ELF-1 (cell line): ENCODE data around the gene GPR137B.

Source experiments
- DNase-seq: peaks from one replicate; pipeline ENCODE4 v3.0.0-alpha.2; 2016; ENCODE audit warnings: low read depth, low spot score

The GPR137B gene

DNA sequence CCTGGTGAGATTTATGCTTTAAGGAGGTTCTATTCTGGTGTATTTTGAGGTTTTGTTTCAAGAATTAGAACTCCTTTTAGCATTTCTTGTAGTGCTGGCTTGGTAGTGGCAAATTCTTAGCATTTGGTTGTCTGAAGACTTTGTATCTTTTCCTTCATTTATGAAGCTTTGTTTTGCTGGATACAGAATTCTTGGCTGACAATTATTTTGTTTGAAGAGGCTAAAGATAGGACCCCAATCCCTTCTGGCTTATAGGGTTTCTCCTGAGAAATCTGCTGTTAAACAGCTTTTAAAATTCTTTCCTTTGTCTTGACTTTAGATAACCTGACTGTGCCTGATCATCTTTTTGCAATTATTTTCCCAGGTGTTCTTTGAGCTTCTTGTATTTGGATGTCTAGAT, 58.6 kb downstream of the GPR137B start:
- DNase-seq: no peak

DNA sequence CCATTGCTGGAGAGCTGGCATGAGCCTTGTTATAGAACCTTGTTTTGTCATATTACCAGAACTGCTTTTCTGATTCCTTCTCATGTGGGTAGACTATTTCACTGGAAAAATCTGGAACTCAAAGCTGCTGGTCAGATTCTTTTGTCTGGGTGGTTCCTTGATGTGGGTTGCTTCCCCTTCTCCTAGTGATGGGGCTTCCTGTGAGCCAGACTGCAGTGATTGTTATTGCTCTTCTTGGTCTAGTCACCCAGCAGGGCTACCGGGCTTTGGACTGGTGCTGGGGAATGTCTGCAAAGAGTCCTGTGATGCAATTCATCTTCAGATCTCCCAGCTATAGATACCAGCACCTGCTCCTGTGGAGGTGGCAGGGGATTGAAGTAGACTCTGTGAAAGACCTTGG, 59.4 kb downstream of the GPR137B start:
- no peak for DNase-seq

DNA sequence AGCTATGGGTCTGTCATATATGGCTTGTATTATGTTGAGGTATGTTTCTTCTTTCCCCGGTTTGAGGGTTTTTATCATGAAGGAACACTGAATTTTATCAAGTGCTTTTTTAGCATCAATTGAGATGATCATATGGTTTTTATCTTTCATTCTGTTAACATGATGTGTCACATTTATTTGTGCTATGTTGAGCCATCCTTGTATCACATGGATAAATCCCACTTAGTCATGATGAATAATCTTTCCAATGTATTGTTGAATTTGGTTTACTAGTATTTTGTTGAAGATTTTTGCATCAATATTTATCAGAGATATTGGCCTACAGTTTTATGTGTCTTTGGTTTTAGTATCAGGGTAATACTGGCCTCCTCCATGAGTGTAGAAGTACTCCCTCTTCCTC, 61.7 kb downstream of the GPR137B start:
- no peak for DNase-seq

DNA sequence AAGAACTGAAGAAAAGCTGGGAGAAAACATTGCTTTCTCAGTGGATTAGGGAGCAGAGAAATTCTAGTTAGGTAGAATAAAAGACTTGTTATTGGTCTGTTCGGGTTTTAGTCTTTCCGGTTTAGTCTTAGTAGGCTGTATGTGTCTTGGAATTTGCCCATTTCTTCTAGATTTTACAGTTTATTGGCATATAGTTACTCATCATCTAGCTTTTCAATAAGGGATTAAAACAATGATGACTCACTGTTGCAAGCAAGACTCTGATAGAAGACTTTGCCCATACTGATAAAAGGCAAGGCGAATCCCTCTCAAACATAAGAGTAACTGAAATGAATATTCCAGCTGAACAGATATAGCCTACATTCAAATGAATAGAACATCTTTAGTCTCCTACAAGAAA, 62.3 kb downstream of the GPR137B start:
- DNase-seq: no peak

DNA sequence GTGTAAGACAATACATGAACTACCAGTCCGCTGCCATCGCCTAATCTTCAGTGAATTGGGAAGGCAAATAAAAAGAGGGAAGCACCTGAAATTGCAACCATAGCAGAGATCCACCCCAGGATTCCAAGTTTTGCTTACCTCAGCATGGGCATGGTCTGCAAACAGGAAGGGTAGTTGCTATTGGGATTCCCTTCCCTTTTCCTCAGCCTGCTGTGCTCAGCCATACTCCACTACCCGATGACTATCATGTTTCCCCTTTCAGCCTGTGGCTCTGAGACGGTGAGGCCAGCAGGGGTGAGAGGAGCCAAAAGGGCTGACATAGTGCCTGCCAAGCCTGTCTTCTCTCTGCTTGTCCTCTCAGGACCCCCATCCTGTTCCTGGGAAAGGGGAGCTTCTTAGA, 64.2 kb downstream of the GPR137B start:
- DNase-seq: peak; percentile 18

DNA sequence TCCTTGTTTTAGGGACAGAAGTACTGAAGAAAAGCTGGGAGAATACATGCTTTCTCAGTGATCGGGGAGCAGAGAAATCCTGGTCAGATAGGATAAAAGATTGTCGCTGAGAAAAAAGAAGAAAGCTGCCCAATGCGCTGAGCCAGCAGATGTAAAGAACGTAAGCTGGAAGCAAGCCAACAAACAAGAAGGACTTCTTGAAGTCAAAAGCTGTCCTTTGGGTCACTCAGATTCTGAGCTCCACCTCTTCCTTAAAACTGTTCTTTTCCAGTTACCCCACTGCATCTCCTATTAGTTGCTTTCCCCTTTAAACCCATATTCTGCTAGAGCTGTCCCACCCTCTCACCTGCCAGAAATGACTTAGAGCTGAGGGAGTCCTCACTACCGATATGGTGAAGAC, 64.8 kb downstream of the GPR137B start:
- DNase-seq: no peak

DNA sequence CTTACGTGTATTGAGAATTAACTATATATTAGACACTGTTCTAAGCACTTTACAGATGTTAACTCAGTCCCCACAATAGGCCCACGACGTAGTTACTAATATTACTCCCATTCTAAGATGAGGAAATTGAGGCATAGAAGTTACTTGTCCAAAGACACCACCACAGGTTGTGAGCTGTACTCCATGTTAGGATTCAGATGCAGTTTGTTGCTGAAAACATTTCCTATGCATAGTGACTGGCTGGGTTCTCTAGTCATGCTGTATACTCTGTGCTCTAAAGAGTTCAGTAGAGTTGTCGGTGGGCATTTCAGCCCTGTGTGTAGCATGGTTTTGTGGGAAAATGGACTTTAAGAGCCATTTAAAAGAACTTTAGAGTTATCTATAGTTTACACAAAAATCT, 65.2 kb downstream of the GPR137B start:
- no peak for DNase-seq

DNA sequence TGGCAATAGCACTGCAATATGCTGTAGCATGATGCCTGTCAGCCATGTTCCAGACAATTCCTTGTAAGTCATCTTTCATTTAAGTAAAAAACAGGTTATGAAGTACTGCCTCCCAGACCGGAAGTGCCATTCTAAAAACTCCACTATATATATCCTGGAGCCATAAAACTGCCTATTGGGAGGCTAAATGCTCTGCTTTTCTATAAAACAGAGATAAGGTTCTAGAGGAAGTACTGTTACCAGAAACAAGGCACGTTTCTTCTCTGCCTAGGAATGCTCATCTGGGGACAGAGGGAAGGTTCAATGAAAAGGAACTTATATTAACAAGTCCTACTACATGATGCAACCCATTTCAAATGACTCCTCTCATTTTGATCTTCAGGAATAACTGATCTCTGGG, 66.8 kb downstream of the GPR137B start:
- no peak for DNase-seq

DNA sequence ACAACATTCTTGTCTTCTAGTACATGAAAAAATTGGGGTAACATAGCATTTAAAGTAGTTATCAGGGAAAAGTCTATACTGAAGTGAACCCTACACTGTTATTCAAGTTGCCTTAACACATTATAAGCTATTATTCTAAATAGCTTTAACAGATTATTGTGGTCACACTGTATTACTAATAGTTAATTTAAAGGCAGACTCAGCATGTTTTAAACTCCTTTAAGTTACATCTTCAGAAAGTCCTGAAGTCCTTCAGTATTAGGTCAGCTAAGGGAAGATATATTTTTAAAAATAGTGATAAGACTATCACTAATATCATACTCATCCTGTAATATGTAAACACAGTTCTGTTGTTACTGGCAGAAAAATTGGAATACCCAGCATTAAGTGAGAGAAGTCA, 67.4 kb downstream of the GPR137B start:
- DNase-seq: no peak

DNA sequence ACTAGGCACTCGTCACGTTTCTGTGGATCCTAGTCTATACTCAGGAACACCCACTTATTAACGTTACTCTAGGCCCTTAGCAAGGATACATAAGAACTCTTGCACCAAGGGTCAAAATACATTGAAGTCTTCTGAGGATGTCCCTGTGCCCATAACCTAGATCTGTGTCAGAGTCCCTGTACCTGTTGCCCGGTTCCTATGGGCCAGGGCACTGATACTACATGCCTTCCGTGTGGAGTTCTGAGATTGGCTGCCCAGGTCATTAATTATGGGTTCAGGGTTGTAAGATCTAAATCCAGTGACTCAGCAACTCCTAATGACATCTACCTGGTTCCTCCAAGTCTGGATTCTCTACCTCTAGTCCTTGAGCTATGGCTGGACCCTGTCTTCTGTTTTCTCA, 69.5 kb downstream of the GPR137B start:
- DNase-seq: no peak

DNA sequence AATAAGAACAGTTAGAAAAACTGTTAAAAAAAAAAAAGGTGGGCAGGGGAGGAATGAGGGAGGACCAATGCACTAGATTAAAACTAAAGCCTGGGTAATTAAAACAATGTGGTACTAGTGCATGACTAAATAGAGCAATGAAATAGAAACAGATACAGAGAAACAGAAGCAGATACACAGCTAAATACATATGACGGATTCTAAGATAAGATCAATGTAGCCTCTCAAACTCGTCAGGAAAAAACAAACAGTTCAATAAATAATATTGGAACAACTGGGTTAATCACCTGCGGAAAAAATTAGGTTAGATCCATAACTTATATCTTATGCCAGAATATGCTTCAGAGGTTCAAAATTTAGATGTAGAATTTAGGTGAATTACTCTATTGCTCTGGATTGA, 71.2 kb downstream of the GPR137B start:
- no peak for DNase-seq

DNA sequence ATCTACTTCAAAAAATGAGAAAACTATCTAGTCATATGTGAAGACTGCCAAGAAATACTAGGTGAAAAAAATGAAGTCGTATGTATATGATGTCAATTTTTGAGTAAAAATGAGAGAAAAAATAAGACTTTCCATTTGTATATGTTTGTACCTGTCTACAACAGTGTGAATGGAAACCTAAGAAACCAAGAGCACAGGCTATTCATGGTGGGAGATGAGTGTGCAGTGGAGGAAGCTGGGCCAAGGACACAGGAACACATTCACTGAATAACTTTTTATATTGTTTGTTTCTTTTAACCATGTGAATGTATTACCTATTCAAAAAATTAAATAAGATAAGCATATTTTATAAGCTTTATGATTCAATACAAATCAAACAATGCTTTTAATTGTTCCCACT, 72.4 kb downstream of the GPR137B start:
- DNase-seq: no peak

DNA sequence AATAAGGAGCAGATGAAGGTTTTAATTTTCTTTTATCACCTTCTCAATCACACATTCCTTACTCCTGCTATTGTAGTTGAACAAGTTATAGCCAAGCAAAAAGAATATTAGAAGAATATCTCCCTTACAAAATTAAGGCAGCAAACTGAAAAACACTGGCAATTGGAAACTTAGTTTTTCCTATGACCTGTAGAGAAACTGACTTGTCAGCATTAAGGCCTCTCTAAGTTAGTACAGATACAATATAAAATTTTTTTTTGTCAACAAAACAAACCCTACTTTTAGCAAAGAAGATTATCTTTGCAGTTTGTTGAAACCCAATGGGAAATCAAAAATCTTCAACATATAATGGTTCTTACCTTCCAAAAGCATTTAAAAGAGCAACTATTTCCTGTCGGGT, 78.1 kb downstream of the GPR137B start:
- DNase-seq: no peak

DNA sequence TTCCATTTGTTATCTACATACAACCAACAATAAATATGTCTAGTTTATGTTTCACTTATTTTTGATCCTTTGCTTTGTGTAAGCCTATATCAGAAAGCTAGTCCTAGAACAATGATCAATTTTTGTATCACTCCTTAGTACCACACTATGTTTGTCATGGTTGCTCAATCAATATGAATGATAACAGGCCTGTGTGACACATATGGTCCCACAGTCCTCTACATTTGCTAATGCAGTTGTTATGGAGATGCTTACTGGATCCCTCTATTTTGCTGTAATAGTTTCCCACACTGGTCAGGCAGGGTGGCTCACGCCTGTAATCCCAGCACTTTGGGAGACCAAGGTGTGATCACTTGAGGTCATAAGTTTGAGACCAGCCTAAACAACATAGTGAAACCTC, 80.3 kb downstream of the GPR137B start:
- no peak for DNase-seq

DNA sequence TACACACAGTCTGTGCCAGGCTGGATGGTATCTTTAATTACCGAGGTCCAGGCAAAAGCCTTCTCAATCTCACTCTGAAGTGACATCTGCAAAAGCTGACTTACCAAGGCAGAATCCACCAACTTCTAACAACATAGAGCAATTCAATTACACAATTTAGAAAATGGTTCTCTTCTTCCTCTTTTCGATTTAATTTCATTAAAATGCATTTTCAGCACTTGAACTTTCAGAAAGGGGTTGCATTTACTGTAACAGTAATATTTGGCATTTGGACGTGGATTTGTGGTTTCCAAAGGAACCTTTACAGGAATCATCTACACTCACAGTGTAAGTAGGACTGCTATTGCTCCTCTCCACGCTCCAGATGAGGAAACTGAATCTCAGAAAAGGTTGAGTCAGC, 86.1 kb downstream of the GPR137B start:
- DNase-seq: no peak

DNA sequence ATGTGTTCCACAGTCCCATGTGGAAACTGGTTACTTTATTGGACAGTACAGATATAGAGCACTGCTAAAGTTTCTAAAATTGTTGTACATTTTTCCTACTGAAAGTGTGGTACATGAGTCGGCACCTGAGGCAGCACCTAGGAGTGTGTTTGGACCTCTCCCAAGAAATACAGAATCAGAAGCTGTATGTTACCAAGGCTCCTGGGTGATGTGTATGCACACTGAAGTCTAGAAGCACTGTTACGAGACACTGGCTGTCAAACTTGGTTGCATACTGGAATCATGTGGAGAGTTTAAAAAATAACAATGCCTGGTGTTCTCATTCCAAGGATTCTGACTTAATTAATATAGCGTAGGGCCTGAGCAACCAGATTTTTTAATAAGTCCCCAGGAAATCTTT, 92.8 kb downstream of the GPR137B start:
- no peak for DNase-seq

DNA sequence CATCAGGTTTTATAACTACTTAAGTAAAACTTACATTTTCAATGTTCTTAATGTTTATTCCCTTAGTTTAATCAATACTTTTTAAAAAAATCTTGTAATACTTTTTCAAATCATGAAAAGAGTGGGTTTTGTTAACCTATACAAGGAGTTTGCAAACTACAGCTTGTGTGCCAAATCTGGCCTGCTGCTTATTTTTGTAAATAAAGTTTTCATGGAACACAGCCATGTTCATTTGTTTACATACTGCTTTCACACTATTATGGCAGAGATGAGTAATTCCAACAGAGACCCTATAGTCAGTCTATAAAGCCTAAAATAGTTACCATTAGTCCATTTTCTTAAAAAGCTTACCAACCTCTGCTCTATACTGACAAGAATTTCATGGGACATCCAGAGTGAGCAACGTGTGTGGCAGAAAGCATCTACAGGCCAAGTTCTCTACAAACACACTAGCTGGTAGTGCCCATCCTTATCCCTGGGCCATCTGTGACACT, 96.8 kb downstream of the GPR137B start:
- no peak for DNase-seq

DNA sequence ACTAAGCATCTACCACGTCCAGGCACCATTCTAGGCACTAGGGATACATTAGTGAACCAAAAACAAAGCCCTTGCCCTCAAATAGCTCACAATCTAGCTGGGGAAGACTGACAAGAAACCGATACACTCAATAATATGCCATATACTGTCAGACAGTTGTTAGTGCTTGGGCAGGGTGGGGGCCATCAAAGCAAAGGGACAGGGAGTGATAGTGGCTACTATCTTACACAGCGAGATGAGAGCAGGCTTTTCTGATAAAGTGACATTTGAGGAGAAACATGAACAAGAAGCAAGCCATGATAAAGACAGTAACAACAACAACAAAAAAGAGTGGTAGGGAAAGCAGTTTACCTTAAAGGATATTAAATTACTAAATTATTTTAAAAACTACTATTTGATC, 98.3 kb downstream of the GPR137B start:
- DNase-seq: no peak

DNA sequence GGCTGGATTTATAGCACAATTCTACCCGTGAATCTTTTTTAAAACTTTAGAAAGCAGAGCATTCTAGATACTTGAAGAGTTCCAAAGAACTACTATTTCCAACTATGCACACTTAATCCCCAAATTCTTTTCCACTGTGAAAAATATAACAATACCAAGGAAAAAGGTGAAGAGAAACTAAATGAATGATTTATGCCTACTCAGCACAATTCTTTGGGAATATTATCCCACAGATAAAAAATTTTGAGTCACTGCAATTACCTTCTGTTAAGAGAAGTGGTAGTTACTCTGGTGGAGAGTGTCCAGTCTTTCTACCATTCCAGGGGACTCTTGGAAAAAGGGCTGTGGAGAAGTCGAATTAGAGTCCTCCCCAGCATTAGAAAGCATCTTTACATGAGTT, 100.2 kb downstream of the GPR137B start:
- DNase-seq: no peak

DNA sequence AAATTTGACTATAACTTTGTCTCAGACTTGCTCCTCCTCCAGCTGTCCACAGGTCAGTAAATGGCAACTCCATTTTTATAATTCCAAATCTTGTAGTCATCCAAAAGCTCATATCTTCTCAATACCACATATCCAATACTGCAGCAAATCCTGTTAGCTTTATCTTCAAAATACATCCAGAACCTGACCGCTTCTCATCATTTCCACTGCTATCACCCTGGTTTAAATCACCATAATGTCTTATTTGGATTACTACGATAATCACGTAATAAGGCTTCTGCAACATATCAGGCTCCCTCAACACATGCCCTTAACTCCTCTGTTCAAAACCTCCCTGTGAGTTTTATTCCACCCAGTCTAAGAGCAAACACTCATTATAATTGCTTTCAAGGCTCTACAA, 104.9 kb downstream of the GPR137B start:
- no peak for DNase-seq

DNA sequence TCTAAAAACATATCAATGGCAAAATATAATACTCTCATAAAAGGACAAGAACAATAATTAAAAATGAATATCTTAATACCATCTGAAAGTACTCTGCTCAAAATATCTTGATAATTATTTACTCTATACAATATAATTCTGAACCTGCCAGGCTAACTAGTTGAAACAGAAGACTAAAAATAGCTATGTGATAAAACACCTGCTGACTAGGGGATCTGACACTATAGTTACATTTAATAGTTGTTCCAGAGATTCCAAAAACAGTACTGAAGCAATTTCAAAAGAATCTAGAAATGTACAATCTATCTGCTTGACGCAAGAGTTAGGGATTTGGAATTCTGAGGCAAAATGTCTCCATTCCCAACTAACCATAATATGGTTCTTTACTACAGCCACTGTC, 109.2 kb downstream of the GPR137B start:
- DNase-seq: no peak

DNA sequence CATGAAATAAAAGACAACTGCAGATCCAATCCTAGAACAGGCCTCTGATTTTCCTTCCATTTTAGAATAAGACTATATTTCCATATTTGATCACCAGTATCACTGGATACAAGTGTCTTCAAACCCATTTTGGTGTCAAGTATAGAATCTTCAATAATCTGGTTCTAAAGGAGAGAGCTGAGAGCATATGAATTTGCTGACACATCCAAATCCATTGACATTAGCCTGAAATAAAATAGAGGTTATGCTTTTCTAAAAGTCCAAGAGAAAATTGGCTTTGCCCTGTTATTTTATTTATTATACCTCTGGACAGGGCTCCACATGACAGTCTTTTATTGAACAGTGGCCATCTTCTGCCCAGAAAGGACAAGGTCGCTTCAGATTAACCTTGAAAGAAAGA, 110.8 kb downstream of the GPR137B start:
- no peak for DNase-seq

DNA sequence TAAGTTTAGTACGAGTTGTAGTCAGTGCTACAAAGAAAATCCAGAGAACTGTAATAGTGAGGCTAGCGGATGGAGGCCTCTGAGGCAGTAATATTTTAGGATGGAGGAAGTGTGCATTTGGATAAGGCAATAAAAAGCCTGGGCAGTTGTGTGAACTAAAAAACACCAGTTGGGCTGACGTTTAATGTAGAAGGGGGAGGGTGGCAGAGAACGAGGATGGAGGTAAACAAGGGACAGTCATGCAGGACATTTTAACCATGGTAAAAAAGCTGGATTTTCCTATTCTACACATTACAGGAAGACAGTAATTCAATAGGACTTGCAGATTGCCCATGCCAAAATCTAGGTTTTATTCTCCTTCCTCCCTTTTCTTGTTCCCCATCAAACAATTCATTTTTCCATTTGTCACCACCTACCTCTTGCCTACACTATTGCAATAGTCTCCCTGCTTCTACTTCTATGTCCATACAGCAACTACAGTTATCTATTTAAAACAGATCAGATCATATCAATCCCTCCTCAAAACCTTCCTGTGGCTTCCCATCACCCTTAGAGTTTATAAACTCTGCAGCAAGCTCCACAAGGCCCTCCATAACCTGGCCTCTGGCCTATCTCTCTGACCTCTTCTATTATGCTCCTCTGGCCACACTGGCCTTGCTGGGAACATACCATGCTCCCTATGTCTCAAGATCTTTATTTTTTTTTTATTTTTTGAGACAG, 111.7 kb downstream of the GPR137B start:
- no peak for DNase-seq

DNA sequence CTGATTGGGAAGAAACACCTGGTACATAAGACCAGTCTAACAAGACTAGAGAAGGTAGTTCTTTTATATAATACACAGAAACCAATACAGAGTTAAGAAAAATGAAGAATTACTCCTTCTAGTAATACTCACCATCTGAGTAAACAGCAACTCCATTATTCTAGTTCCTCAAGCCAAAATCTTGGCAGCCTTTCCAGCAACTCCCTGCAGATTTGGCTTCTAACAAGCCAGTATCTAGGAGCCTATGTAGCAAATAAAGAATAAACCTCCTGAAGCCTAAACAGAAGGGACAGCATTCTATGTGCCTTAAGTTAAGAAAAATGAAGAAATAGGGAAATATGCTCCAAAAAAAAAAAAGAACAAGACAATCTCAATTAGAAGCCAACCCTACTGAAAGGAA, 114.9 kb downstream of the GPR137B start:
- DNase-seq: no peak
